ENCODE measurements around the gene CTTNBP2.

Gene CTTNBP2

DNA sequence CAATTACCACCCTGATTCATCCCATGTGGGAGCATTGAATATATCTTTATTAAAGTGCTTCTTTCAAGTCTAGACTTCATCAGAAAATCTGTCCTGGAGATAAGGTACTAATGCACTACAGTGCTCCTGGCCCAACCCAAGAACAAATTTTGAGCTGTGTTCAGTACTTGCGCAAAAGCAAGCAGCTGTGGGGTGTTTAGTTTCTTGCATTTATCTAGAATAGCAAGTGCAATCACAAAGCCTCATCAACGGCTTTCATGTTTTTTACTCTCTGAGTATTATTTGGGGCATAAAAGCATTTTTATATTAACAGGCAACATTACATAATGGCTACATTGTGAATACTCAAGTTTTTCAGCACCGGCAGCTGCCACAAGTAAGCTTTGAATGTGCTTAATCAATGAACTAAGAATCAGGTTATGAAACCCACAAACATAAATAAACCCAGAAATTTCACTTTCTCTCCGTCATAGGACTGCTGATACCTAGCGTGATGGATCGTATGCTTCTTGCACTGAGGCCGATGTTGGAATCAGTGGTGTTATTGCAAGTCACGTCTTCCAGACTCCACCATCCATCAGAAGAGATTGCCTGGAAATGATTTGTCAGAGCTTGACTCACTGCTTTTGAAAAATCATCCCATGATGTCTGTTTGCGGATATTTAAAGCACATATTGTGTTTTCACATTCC, 113.1 kb downstream of the CTTNBP2 start:
- TF ChIP-seq, protein P1, sequence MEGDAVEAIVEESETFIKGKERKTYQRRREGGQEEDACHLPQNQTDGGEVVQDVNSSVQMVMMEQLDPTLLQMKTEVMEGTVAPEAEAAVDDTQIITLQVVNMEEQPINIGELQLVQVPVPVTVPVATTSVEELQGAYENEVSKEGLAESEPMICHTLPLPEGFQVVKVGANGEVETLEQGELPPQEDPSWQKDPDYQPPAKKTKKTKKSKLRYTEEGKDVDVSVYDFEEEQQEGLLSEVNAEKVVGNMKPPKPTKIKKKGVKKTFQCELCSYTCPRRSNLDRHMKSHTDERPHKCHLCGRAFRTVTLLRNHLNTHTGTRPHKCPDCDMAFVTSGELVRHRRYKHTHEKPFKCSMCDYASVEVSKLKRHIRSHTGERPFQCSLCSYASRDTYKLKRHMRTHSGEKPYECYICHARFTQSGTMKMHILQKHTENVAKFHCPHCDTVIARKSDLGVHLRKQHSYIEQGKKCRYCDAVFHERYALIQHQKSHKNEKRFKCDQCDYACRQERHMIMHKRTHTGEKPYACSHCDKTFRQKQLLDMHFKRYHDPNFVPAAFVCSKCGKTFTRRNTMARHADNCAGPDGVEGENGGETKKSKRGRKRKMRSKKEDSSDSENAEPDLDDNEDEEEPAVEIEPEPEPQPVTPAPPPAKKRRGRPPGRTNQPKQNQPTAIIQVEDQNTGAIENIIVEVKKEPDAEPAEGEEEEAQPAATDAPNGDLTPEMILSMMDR (IDR thresholded peaks at IDR 0.05; ENCODE audit: insufficient read depth, low read depth, low read length, missing control alignments): no peak
- no peak overlapping the region for H3K4me3 ChIP-seq (ENCODE audit: low read length)
- DNase-seq (ENCODE audit: low read depth): no peak

DNA sequence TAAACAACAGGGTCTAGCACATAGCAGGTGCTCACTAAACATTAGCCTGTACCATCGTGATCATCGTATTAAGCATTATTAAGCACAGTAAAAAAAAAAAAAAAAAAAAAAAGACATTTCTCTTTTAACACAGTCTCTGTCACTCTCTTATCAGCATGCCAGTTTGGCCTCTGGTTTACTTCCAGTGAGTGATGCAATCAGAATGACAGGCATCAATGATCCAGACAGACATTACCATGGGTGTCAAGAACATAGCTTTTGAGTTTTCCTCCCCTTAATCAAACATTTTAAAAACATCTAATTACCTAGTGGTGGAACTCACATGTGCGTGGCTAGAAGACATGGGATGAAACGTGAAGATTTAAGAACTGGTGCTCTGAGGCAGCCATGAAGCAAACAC, 115.8 kb downstream of the CTTNBP2 start:
- DNase-seq (ENCODE audit: low read depth): no peak
- TF ChIP-seq, protein P1 (IDR thresholded peaks at IDR 0.05; ENCODE audit: insufficient read depth, low read depth, low read length, missing control alignments): no peak
- H3K4me3 ChIP-seq (ENCODE audit: low read length): no peak overlapping the region

DNA sequence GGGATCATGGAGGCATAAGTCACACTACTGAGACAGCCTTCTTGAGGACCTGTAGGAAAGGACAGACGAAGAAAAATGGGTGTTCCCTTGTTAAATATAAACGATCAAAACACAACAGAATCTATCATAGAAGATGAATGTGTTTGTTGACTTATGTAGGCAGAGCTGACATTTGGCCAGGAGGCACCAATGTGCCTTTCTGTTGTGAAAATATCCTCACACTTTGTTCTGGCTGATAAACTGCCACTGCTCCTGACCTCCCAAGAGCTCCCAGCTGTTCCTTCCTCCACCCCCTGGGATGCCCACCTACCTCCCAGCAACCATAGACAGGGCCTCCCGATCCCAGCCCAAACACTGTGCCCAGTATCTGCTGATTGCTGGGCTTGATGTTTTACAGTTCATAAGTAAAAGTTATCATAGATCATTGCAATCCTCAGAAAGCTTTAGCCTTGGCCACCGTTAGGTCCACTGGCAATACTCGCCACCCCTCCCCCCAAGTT, 116.6 kb downstream of the CTTNBP2 start:
- no peak for DNase-seq (ENCODE audit: low read depth)
- H3K4me3 ChIP-seq (ENCODE audit: low read length): no peak overlapping the region
- TF ChIP-seq, protein P1 (IDR thresholded peaks at IDR 0.05; ENCODE audit: insufficient read depth, low read depth, low read length, missing control alignments): no peak

DNA sequence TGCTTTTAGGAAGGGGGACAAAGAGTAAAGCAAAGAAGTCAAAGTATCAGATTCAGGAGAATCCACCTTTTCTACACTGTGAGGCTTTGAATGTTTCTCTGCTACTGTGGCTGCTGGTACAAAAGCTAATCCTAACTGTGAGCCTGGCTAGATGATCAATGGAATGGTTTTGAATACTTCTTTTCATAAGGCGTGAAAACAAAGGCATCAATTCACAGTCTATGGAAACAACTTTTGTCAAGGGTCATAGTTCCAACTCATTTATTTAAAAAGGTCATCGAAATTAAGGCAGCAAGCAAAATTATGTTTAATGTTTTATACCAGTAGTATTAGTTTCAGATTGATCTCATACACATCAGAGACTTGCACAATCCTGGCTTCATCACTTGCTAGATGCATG, 118.1 kb downstream of the CTTNBP2 start:
- DNase-seq (ENCODE audit: low read depth): no peak
- H3K4me3 ChIP-seq (ENCODE audit: low read length): no peak overlapping the region
- TF ChIP-seq, protein P1 (IDR thresholded peaks at IDR 0.05; ENCODE audit: insufficient read depth, low read depth, low read length, missing control alignments): no peak

DNA sequence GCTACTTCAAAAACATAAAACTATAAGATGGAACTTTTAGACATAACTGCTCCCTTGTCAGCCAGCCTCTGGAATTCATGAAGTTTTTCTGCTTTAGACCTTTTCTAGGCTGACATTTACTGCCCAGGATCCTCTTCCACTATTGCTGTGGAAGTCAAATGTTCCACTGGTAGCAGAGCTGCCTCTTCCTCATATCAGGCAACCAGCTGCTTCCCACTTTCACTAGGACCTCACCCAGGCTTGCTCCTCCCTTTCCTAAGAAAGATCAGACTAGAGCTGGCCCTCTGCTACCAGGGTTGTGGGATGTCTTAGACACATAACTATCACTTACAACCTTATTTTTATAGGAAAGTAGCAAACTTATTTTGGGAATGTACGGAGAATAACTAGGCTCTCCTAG, 121.5 kb downstream of the CTTNBP2 start:
- no peak for DNase-seq (ENCODE audit: low read depth)
- H3K4me3 ChIP-seq (ENCODE audit: low read length): no peak overlapping the region
- TF ChIP-seq, protein P1 (IDR thresholded peaks at IDR 0.05; ENCODE audit: insufficient read depth, low read depth, low read length, missing control alignments): no peak

DNA sequence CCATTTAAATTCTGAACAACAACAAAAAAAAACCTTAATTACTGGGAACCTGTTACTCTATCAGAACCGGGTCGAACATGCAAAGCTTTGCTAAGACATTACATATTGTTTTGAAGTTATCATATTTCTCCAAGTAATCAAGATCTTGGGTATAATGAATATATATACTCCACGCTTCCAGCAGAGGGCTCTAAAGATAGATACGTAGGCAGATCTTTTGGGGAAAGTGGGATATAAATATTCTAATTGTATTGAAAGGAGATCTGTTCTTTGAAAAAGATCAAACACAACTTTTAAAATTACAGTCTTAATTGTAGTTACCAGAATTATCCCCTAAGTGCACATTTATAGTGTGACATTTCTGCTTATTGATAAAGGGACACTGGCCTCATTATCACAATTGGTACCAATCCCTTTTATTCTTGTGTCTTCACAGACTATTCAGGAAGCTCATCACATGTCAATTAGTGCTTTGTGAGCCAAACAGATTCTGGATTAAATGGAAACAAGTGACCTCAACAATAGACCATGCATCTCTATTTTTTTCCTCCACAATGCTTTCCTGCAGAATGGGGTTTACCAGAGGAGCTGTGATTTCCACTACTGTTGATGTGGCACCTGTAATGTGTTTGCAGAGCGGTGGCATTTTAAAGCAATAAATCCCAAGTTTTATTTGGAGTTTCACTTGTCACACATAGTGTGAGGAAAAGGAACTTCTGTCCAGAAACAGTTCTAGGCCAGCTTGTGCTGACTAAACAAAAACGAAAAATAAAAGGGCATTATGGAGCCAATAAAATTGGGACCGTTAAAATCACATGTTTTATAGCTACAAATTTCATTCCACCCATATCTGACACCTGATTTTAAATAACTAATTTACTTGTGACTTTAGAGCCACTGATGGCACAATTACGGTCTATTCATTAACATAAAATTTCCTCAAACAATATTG, 122.4 kb downstream of the CTTNBP2 start:
- DNase-seq (ENCODE audit: low read depth): peak; percentile 47
- TF ChIP-seq, protein P1 (IDR thresholded peaks at IDR 0.05; ENCODE audit: insufficient read depth, low read depth, low read length, missing control alignments): peak; percentile 57
- H3K4me3 ChIP-seq (ENCODE audit: low read length): no peak overlapping the region

Data from epithelial cell of esophagus (primary cell).